Endothelial cell (in vitro differentiated cells): ENCODE results near the gene SIRT6. TPM values are rescaled to one million over a fixed set of nuclear protein-coding genes. Genes with fewer than 3 reads are reported as not detected.
"Not testable (repeated sequence)": the region's sequence is repeated elsewhere in the genome, so short reads cannot be mapped to it uniquely, and the experiment has no call there.

Source experiments
- DNase-seq: peaks from one replicate; pipeline ENCODE4 v3.0.0; 2021; ENCODE audit warnings: low spot score
- H3K27ac Mint-ChIP-seq: one replicate; pipeline ENCODE4 v1.8.0; 2021; ENCODE audit warnings: mixed read lengths, inconsistent platforms; ENCODE audit not compliant: unreplicated experiment
- H3K27me3 Mint-ChIP-seq: one replicate; pipeline ENCODE4 v1.8.0; 2021; ENCODE audit warnings: mild to moderate bottlenecking, moderate library complexity, mixed read lengths, inconsistent platforms; ENCODE audit not compliant: unreplicated experiment
- H3K36me3 Mint-ChIP-seq: one replicate; pipeline ENCODE4 v1.8.0; 2021; ENCODE audit warnings: mild to moderate bottlenecking, low read depth, mixed read lengths, inconsistent platforms; ENCODE audit not compliant: unreplicated experiment
- H3K4me1 Mint-ChIP-seq: one replicate; pipeline ENCODE4 v1.8.0; 2021; ENCODE audit warnings: mild to moderate bottlenecking, mixed read lengths, inconsistent platforms; ENCODE audit not compliant: unreplicated experiment
- H3K4me3 Mint-ChIP-seq: one replicate; pipeline ENCODE4 v1.8.0; 2021; ENCODE audit warnings: mild to moderate bottlenecking, mixed read lengths, inconsistent platforms; ENCODE audit not compliant: unreplicated experiment
- H3K9me3 Mint-ChIP-seq: one replicate; pipeline ENCODE4 v1.8.0; 2021; ENCODE audit warnings: mixed read lengths, inconsistent platforms; ENCODE audit not compliant: unreplicated experiment
- CTCF ChIP-seq: fragments of 200-600 bp; sonication (generic); IDR thresholded peaks from one replicate; pipeline ENCODE4 v1.5.0; 2021; ENCODE audit warnings: antibody characterized with exemption; ENCODE audit not compliant: unreplicated experiment
- total RNA-seq: library from RNA; stranded (reverse); fragmentation: NEBNext Ultra II Directional; extraction: Animal tissue kit (Norgen Biotek cat#: 25700); gene quantifications from one replicate; pipeline ENCODE4 v1.2.1, GENCODE V29; 2021; ENCODE audit not compliant: unreplicated experiment

The SIRT6 gene
- total RNA-seq, 1 donor from 2014 or later, result 24.6 TPM

GRCh38 chr19:4144666-4145249, 37.6 kb downstream of the SIRT6 start:
- no peaks in the 10 kb centered on the region for H3K36me3 Mint-ChIP-seq
- no peaks in the 10 kb centered on the region for H3K9me3 Mint-ChIP-seq
- H3K27me3 Mint-ChIP-seq, result peaks cover 8% of the 10 kb centered on the region
- no peak for TF ChIP-seq CTCF
- H3K4me1 Mint-ChIP-seq, result no peaks in the 10 kb centered on the region
- no peak overlapping the region for H3K4me3 Mint-ChIP-seq
- DNase-seq, result no peak
- no peak overlapping the region for H3K27ac Mint-ChIP-seq

DNA sequence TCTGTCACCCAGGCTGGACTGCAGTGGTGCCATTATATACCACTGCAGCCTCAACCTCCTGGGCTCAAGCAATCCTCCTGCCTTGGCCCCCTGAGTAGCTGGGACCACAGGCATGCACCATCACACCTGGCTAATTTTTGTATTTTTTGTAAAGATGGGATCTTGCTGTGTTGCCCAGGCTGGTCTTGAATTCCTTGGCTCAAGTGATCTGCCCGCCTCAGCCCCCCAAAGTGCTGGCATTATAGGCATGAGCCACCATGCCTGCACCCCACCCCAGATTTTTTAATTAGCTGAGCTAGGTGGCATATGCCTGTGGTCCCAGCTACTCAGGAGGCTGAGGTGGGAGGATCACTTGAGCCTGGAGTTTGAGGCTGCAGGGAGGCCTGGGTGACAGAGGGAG, 39.4 kb downstream of the SIRT6 start:
- DNase-seq, H3K4me1 Mint-ChIP-seq, H3K27ac Mint-ChIP-seq, H3K36me3 Mint-ChIP-seq, H3K27me3 Mint-ChIP-seq, H3K4me3 Mint-ChIP-seq, H3K9me3 Mint-ChIP-seq: not testable (repeated sequence)

DNA sequence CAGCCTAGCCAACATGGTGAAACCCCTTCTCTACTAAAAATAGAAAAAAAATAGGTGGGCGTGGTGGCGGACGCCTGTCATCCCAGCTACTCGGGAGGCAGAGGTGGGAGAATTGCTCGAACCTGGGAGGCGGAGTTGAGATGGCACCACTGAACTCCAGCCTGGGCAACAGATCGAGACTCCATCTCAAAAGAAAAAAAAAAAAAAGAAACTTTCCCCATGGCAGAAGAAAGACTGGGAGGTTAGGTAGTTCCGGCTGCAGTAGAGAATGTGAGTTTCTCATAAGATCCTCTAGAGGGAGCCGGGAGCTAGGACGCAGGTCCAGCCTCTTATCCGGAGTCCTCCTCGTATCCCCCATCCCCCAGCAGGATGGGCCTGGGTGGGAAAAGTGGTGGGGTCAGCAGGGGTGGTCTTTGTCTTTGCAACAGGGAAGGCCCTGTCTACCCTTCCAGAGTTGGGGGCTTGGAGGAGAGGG, 42.1 kb downstream of the SIRT6 start:
- Mint-ChIP-seq H3K27ac (no peak overlapping the region), H3K27me3 (peaks cover 3% of the 10 kb centered on the region), H3K4me1 (no peaks in the 10 kb centered on the region), H3K36me3 (no peaks in the 10 kb centered on the region), H3K4me3 (no peak overlapping the region), H3K9me3 (no peaks in the 10 kb centered on the region)
- TF ChIP-seq CTCF, result no peak
- peak; percentile 25 for DNase-seq

DNA sequence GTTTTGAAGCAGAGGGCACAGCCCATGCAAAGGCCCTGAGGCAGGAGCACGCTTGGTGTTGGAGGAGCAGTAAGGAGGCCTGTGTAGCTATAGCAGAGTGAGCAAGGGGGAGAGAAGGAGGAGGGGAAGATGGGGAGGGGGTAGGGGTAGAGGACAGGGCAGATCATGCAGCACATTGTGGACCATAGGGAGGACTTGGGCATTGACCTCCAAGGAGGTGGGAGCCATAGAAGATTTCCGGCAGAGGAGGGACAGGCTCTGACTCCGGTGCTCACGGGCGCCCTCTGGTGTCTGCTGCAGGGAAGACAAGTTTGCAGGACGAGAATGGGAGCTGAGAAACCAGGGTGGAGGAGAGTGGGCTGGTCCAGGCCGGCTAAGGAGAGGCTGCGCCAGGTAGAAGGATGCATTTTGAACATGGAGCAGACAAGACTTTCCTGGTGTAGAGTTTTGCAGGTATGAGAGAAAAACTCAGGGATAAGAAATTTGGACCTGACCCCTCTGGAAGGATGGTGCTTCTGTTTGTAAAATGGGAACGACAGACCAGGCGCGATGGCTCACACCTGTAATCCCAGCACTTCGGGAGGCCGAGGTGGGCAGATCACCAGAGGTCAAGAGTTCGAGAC, 42.6 kb downstream of the SIRT6 start:
- DNase-seq, result peak; percentile 86
- H3K9me3 Mint-ChIP-seq, result no peaks in the 10 kb centered on the region
- no peak overlapping the region for H3K4me3 Mint-ChIP-seq
- H3K27me3 Mint-ChIP-seq, result peaks cover 3% of the 10 kb centered on the region
- H3K36me3 Mint-ChIP-seq, result no peaks in the 10 kb centered on the region
- H3K4me1 Mint-ChIP-seq, result no peaks in the 10 kb centered on the region
- TF ChIP-seq CTCF, result peak; percentile 70
- H3K27ac Mint-ChIP-seq, result no peak overlapping the region

- Mint-ChIP-seq H3K4me1 (no peaks in the 10 kb centered on the region), H3K9me3 (no peaks in the 10 kb centered on the region), H3K27me3 (no peaks in the 10 kb centered on the region), H3K36me3 (no peaks in the 10 kb centered on the region), H3K27ac (no peak overlapping the region), H3K4me3 (no peak overlapping the region)
- no peak for DNase-seq
- TF ChIP-seq CTCF, result no peak
Measured at GRCh38 chr19:4138445-4138844, 43.9 kb downstream of the SIRT6 start.
